ENCODE data around the gene RASSF3.

The RASSF3 gene

DNA sequence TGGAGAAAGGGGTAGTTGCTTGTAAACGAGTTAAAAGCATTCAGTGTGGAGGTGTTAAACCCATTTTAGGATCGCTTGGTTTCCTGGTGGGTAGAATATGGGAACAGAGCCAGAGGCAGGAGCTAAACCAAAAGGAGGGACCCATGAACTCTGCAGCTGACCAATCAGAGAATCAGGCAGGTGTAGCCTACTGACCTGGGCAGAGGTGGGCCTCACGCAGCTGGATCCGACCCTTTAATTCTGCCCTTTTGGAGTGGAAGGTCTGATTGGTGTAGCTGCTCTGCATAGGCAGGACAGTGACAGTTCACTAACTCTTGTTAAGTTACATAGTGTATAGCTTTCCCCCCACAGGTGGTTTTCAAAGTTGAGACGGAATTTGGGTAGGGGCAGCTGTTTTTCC, 85.3 kb downstream of the RASSF3 start:
- DNase-seq, result no peak

DNA sequence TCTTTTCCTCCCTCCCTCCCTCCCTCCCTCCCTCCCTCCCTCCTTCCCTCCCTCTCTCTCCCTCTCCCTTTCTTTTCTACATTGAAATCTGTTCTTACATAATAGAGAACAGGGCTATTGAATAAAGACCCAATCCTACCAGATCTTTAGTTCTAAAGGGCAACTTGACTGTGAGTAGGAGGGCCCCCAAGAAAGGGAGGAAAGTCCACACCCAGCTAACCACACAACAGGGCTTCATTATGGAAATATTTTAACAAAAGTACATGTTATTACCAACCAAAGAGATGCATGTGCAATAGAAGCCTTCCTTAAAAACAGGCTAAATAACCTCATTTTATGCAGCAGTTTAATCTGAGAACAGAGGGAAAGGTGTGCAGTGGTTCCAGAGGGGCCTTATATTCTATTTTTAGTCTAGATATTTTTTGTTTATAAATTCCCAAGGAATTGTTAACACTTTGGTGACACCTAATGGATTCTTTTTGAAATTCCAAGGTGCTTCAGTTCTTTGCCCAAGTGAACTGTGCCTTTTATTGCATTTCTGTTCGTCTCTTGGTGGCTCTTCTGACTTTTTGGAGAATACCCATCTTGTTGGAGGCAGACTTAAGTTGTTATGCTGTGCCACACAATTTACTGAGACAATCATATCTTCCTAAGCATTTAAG, 85.9 kb downstream of the RASSF3 start:
- DNase-seq, result no peak

DNA sequence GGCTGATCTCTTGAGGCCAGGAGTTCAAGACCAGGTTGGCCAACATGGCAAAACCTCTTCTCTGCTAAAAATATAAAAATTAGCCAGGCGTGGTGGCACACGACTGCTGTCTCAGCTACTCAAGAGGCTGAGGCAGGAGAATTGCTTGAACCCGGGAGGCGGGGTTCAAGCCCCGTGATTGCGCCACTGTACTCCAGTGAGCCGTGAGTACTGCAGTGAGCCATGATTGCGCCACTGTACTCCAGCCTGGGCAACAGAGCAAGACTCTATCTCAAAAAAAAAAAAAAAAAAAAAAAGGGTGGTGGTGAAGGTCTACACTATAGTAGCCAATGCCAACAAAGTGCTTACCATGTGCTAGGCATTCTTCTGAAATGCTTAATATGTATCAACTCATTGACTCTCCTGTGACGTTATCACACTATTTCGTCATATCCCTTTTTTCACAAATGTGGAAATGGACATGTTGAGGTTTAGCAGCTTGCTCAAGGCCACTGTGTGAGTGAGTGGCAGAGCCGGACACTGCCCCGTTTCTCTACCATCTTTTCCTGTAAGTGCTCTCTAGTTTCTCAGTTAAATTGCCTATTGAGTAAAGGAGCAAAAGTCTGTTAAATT, 89.3 kb downstream of the RASSF3 start:
- DNase-seq, result no peak

DNA sequence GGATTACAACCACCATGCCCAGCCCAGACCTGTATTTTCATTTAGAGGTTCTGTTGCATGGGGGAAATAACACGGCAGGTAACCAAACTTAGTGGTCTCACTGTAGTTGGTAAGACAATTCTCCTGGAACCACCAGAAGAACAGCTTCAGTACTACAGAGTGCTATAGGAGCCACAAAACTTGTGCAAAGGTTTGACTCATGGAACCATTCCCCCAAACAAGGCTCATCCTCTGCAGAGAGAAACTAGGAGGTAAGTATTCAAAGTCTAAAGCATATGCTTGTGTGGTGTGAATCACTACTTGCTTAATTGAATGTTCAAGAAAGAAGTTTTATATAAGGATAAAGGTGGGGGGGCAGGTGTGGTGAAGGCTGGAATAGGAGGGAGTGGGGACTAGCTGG, 90.2 kb downstream of the RASSF3 start:
- no peak for DNase-seq

DNA sequence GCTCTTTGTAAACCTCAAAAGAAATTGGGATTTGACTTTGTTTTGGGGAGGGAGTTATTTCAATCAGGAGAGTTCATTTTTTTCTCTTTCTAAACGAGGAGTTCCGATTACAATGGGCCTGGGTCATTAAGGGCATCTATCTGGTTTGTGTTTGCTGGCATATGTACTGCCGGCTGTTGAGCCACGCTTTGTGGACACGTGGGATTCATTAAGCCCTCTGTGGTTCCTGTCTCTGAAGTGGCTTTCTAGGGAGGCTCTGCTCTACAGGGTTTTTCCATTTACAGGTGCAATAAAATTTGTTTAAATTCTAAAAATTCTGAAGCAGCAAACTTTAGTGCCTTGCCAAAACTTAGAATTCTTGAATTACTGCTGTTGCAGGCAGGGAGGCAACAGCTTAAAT, 91.0 kb downstream of the RASSF3 start:
- no peak for DNase-seq

DNA sequence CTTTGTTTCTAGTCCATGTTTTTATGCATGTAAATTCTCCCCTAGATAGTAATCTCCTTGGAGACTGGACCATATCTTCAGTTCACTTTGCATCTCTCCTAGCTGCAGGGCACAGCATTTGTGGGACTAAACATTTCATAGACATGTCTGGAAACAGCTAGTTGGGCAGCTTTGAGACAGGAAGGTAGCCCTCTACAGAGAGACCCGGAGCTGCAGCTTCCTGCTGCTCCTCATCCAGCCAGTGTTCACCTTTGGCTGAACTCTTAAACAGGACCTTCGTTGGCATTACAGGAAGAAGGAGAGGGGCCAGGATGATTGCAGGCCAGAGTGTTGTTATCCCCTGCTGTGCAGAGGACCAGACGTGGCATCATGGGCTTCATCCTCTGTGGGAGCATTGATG, 96.0 kb downstream of the RASSF3 start:
- DNase-seq, result no peak

DNA sequence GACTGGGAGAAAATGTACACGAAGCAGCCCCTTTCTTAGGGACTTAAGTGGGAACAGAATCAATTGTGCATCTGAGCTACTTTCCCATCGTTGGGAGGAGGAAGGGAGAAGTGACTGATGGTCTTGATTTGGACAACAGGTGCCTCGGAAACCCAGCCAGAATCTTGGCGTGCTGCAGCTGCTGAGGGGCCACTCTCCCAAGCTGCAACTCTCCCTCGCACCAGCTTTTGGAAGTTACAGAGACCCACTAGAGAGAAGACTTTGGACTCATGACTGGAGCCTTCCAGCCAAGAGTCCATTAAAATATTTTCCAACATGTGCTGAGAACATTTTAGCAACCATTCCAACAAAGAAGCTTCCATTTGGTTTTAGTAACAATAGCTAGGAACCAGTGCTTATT, 96.6 kb downstream of the RASSF3 start:
- DNase-seq, result no peak

DNA sequence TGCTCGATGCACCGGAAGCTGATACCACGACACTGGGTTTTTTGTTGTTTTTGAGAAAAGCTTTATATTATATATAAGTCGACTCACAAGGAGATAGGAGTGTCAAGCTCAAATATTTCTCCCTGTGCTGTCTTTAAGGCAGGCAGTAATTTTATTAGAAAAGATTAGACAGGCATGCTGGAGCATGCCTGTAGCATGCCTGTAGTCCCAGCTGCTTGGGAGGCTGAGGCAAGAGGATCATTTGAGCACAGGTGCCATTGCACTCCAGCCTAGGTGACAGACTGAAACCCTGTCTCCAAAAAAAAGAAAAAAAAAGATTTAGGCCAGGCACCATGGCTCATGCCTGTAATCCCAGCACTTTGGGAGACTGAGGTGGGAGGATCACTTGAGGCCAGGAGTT, 97.1 kb downstream of the RASSF3 start:
- no peak for DNase-seq

DNA sequence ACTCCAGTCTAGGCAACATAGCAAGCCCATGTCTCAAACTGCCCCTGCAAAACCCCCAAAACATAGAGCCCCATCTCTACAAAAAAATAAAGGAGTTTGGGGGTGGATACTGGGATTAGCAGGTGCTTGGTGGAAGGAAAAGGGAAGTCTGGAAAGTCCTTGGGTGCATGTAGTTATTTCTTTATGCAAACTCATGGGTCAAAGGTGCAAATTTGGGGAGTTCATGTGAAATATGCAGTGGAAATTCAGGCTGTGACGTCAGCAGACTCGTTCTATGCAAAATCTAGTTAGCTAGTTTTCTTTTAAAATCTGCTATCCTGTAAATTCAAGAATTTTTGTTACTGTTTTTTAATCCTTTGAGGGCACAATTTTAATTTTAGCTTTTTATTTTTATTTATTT, 97.6 kb downstream of the RASSF3 start:
- no peak for DNase-seq

DNA sequence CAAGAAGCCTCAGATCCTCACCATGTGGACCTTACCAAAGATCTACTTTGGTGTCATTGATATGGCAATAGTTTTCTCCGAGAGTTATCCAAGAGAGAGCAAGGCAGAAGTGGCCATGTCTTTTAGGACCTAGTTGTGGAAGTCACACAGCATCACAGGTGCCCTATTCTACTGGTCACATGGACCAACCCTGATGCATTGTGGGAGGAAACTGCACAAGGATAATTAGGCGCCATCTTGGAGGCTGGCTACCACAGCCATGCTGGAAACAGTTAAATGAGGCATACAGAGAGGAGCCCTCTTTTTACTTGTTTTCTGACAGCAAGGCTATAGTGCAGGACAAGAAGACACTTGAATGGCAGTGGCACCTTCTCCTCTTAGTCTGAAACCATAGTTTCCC, 99.1 kb downstream of the RASSF3 start:
- DNase-seq, result no peak

DNA sequence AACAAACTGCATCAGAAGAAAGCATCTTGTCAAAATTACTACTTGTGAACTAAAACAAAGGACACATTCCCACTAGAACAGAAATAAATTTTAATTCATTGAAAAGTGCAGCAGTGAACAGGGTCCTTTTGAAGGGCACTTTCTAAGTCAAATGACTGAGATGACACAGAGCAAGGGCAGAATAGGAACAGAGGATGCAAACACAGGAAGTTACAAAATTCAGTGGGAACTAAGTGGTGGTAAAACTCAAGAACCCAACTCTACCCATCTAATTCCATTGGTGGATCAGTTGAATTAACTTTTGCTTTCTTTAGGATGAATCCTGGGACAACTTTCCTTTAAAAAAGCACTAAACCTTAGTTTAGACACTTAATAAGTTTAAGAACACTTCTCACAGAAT, 103.1 kb downstream of the RASSF3 start:
- DNase-seq, result no peak

DNA sequence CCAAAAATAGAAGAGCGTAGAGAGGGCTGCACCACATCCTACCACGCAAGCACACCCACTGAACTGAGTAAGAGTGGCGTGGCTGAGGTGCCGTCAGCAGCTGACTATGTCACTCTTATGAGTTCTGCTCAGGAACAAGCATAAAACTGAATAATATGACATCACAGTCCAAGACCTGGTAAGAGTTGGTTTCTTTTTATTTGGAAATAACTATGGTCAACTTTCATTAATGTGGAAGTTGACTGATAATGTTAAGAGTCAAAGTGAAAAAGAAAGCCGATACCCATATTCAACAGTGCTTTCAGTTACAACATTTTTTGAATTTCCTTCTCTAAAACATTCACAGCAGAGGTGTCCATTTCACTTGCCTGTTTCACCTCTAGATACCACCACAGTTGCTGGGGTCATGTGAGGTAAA, 104.3 kb downstream of the RASSF3 start:
- DNase-seq, result no peak

DNA sequence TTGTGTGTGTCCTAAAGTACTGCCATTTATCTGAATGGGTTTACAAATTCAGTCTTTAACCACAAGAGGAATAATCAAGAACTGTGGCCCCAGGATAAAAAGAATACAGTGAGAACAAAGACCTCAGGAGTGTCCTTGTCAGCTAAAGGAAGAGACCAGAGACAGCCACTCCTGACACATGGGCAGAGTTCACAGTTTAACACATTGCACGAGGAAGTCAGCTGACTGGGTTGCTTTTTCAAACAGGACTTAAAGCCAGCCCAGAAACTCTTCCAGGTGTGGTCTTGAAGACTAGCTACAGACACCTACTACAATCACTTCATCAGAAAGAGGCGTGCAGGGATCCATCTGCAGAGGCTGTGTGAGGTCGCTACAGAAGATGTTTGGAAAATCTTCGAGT, 106.1 kb downstream of the RASSF3 start:
- DNase-seq, result no peak

DNA sequence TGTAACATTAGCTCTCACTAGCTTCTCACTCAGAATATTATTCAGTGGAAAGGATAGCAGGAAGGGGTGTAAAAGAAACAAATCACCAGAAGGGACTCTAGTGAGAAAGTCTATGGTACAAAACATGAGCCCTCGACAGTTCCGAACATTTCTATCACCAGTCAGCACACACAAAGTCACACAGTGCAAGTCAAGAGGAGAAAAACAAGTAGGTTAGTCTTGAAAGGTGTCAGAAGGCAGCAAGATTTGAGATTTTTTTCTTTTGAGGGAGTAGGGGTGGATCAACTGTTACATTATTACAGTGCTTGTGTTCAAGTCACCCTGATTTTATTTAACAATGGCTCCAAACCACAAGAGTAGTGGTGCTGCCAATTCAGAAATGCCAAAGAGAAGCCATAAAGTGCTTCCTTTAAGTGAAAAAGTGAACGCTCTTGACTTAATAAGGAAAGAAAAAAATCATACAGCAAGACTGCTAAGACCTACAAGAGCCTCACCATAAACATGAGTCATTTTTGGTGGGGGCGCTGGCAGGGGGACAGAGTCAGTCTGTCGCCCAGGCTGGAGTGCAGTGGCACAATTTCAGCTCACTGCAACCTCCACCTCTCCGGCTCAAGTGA, 106.7 kb downstream of the RASSF3 start:
- DNase-seq, result no peak

DNA sequence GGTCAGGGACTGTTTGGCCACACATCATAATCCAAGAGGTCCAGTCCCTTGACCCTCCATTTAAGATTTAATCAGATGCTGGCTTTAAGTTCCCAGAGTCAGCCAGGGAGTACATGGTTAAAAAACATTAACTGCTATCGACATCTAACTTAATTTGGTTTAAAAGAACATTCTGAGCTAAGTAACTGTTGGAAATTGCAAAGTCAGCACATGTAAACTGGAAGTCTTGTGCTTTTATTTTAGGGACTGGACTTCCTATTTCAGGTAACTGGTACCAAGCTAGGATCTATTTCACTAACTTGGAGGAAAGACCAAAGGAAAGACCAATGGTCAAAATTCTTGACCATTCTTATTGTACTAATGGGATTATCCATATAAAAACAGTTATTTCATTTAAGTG, 108.4 kb downstream of the RASSF3 start:
- DNase-seq, result no peak

DNA sequence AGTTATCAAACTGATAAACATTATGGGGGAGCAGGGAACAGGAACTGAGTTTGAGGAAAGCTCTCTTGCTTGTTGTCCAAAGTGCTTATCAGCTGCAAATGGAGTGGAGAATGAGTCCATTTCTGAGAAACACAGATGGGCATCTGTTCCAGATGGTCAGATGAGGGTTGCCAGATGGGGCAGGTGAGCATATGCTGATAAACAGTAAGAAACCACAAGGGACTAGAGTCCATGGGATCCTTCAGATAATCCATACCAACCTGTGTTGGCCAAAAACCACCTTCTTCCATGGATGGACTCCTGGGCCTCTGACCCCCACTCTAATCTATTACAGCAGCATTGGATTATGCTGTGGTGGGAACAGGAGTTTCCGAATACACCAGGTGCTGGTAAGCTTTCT, 110.6 kb downstream of the RASSF3 start:
- no peak for DNase-seq

DNA sequence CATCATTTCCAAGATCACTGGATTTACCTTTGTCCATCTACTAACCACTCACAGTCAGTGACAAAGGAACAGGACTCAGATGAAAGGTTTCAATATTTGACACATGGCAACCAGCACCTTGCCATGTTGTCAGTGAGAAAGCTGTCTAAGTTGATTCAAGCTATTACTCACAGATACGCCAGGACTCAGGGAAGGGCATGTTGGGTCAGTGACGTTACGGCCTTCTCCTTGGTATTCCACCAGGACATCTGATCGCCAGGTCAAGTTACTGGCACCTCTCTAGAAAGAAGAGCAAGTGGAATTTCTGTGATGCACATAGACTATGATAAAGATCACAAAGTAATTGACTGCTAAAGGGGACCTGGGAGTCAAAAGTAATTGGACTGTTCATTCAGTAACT, 112.5 kb downstream of the RASSF3 start:
- no peak for DNase-seq

DNA sequence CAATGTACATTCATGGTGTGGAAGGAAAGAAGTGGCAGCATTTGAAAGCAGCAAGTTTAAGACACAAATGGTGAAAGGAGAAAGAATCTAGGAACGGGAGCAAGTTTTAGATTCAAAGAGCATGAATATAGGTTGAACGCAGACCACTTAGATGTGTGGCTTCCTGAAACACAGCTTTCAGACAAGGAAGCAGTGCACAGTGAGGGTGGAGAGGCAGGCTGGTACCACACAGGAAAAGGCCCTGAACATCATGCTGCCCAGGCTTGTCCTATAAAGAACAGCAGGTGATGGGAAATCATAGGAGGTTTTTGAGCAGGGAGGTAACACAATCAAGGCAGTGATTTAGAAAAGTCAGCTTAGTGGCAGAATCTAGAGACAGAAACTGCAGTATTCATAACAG, 113.3 kb downstream of the RASSF3 start:
- DNase-seq, result no peak

DNA sequence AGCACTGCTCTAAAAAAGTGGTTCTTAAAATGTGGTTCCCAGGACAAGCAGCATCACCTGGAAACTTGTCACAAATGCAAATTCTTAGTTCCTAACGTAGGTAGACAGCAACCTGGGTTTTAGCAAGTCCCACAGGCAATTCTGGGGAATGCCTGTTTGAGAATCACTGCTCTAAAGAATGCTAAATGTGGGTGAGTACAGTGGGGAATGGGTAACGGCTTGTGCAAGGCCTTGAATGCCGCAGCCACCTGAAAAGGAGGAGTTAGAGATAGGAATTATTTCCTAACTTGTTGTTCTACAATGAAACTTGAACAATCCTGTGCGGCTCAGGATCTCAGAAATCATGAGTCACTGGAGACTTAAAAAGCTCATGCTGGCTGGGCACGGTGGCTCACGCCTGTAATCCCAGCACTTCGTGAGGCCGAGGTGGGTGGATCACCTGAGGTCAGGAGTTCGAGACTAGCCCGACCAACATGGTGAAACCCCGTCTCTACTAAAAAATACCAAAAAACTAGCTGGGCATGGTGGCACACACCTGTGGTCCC, 114.0 kb downstream of the RASSF3 start:
- no peak for DNase-seq

DNA sequence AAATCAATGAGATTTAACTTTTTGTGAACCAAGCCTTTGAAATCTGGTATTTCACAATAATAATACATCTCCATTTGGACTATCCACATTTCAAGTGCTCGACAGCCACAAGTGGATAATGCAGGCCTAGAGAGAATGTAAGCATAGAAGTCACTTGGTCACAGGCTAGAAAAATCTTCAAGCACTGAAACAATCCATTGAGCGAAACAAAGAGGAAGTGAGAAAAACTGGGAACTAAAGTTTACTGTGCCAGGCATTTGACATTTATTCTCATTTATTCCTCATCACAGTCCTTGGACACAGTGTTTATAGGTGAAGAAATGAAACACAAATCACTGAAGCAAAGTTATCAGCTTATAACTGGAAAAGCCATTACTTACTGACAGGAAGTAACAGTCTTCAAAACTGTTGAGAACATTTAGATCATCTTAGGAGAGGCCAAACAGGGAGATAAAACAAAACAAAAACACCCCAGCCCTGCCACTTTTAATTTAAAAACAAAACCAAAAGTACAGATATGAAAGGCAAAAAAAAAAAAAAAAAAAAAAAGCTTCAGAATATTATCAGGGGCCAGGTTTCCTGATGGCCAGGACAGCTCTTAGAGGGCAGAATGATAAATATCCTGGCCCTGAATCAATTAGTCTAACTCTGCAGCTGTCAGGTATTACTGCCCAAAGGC, 119.8 kb downstream of the RASSF3 start:
- DNase-seq, result no peak

DNA sequence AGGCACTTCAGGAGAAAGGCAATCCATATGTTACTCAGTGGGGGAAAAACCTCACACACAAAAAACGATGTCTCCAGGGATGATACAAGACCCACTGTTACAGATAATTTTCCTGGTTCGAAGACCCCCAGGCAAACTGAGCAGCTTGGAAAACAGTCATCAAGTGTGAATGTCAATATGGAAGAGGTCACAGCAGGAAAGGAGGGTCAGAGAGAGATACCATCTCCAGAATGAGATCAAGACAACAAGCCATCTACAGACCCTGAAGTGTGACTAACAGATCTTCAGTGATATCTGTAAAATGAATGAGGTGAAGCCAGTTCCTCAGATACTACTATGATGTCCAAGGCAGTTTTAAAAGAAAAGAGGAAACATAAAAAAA, 120.3 kb downstream of the RASSF3 start:
- DNase-seq, result no peak

DNA sequence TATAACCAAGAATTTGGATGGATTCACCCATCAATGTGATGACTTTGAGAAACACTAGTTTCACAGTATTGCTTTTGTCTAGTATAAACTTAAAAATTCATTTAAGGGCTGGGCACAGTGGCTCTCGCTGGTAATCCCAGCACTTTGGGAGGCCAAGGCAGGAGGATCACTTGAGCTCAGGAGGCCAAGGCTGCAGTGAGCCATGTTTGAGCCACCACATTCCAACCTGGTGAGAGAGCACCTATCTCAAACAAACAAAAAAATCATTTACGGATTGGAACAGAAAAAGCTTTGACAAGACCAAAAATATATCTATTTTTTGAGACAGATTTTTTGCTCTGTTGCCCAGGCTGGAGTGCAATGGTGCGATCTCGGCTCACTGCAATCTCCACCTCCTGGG, 121.4 kb downstream of the RASSF3 start:
- no peak for DNase-seq

DNA sequence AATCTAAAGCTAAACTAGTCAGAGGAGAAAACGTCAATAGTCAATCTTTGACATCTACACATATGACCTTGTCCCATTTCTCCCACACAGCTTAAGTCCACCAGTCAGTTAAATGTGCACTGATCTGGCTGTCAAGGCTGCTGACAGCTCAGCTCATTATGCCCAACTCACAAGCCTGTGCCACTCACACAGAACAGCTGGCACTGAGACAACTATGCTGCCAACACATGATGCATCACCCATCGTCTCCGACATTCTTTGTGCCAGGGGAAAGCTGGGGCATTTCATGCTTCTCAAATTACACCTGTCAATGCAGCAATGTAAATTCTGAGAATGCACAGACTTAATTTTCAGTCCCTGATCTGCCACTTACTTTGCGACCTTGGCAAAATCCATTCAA, 123.6 kb downstream of the RASSF3 start:
- peak; percentile 100 for DNase-seq

DNA sequence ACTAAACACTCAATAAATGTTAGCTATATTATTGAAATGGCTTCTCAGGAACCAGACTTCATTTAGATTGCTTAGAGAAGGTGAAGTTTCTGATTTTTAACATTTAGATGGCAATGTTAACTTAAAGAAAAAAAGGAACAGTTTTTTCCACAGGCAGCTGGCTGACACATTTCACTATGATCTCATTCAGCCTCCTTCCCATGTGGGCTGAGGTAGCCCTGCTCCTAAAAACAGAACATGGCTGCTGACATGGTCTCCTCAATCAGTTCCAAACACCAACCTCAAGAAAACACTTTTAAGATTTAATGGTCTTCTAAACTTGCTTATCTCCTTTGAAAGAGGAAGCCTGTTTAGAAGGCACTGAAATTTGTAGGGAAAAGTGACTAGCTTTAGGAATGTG, 125.1 kb downstream of the RASSF3 start:
- DNase-seq, result no peak
